WTC11 (cell line): ENCODE measurements around the gene HES4. TPM values are rescaled to one million over a fixed set of nuclear protein-coding genes. Genes with fewer than 3 reads are reported as not detected.

Experiments used
- ATAC-seq: fragments of 200-7000 bp; cut with Tn5 transposase; 2 replicates; pipeline ENCODE4 v1.10.0; 2021; ENCODE audit warnings: mild to moderate bottlenecking, moderate library complexity
- CTCF ChIA-PET: fragments of 300-600 bp; sonication (Branson Sonifier 250); formaldehyde crosslinking; loops from one replicate; lab custom pipeline; 2021; ENCODE audit warnings: antibody characterized with exemption; lab: Charles Lee
- POLR2A ChIA-PET: fragments of 350-600 bp; sonication (Branson Sonifier 250); formaldehyde crosslinking; loops from one replicate; lab custom pipeline; 2021; ENCODE audit warnings: antibody characterized with exemption; lab: Charles Lee
- DNase-seq: peaks from one replicate; pipeline ENCODE4 v3.0.0; 2021; ENCODE audit warnings: low spot score
- H3K27ac Mint-ChIP-seq: 2 replicates; pipeline ENCODE4 v1.8.0; 2021; ENCODE audit warnings: mixed read lengths
- H3K27me3 Mint-ChIP-seq: 2 replicates; pipeline ENCODE4 v1.8.0; 2021; ENCODE audit warnings: low read depth, mild to moderate bottlenecking, moderate library complexity, mixed read lengths
- H3K36me3 Mint-ChIP-seq: 2 replicates; pipeline ENCODE4 v1.8.0; 2021; ENCODE audit warnings: mixed read lengths
- H3K4me1 Mint-ChIP-seq: 2 replicates; pipeline ENCODE4 v1.8.0; 2022; ENCODE audit warnings: mixed read lengths
- H3K4me3 Mint-ChIP-seq: 2 replicates; pipeline ENCODE4 v1.8.0; 2021; ENCODE audit warnings: mild to moderate bottlenecking, moderate library complexity, mixed read lengths
- H3K9me3 Mint-ChIP-seq: 2 replicates; pipeline ENCODE4 v1.8.0; 2021; ENCODE audit warnings: mixed read lengths
- AFF4 ChIP-seq: sonication (generic); formaldehyde crosslinking; IDR thresholded peaks from 2 replicates; pipeline ENCODE4 v1.8.1; 2023; ENCODE audit warnings: mild to moderate bottlenecking, missing genetic modification reagents, borderline replicate concordance
- ARID4B ChIP-seq: sonication (generic); formaldehyde crosslinking; IDR thresholded peaks from 2 replicates; pipeline ENCODE4 v1.8.0; 2023; ENCODE audit warnings: missing genetic modification reagents, mild to moderate bottlenecking, borderline replicate concordance
- ATF1 ChIP-seq: sonication (generic); formaldehyde crosslinking; IDR thresholded peaks from 2 replicates; pipeline ENCODE4 v1.8.1; 2023; ENCODE audit warnings: mild to moderate bottlenecking, moderate library complexity, missing genetic modification reagents
- ATF6 ChIP-seq: sonication (generic); formaldehyde crosslinking; IDR thresholded peaks from 2 replicates; pipeline ENCODE4 v1.8.1; 2023; ENCODE audit warnings: mild to moderate bottlenecking, missing genetic modification reagents
- CREM ChIP-seq: sonication (generic); formaldehyde crosslinking; IDR thresholded peaks from 2 replicates; pipeline ENCODE4 v1.8.1; 2022; ENCODE audit warnings: mild to moderate bottlenecking, missing genetic modification reagents, moderate library complexity
- FOXJ3 ChIP-seq: sonication (generic); formaldehyde crosslinking; IDR thresholded peaks from 2 replicates; pipeline ENCODE4 v1.9.0; 2021; ENCODE audit warnings: missing genetic modification reagents, mild to moderate bottlenecking, borderline replicate concordance
- GABPB1 ChIP-seq: sonication (generic); formaldehyde crosslinking; IDR thresholded peaks from 2 replicates; pipeline ENCODE4 v1.8.1; 2023; ENCODE audit warnings: mild to moderate bottlenecking, missing genetic modification reagents
- JUN ChIP-seq: sonication (generic); formaldehyde crosslinking; IDR thresholded peaks from 2 replicates; pipeline ENCODE4 v1.8.0; 2023; ENCODE audit warnings: mild to moderate bottlenecking, missing genetic modification reagents
- NFATC4 ChIP-seq: fragments of 250-450 bp; sonication (Bioruptor Pico); IDR thresholded peaks from 2 replicates; pipeline ENCODE4 v1.9.0; 2021; ENCODE audit warnings: mild to moderate bottlenecking
- NR1H2 ChIP-seq: sonication (generic); formaldehyde crosslinking; IDR thresholded peaks from 2 replicates; pipeline ENCODE4 v1.9.0; 2021; ENCODE audit warnings: mild to moderate bottlenecking, moderate library complexity, missing genetic modification reagents
- PREB ChIP-seq: sonication (generic); formaldehyde crosslinking; IDR thresholded peaks from 2 replicates; pipeline ENCODE4 v1.8.1; 2022; ENCODE audit warnings: mild to moderate bottlenecking, missing genetic modification reagents, moderate library complexity, borderline replicate concordance
- SP1 ChIP-seq: sonication (generic); formaldehyde crosslinking; conservative IDR thresholded peaks from 2 replicates; pipeline ENCODE4 v1.8.1; 2022; ENCODE audit warnings: missing genetic modification reagents
- TEAD4 ChIP-seq: sonication (generic); formaldehyde crosslinking; IDR thresholded peaks from 2 replicates; pipeline ENCODE4 v1.8.0; 2022; ENCODE audit warnings: mild to moderate bottlenecking, missing genetic modification reagents
- ZMAT4 ChIP-seq: fragments of 250-450 bp; sonication (Bioruptor Pico); IDR thresholded peaks from 2 replicates; pipeline ENCODE4 v1.9.0; 2021; ENCODE audit warnings: mild to moderate bottlenecking
- ZNF232 ChIP-seq: sonication (generic); formaldehyde crosslinking; IDR thresholded peaks from 2 replicates; pipeline ENCODE4 v1.8.0; 2022; ENCODE audit warnings: mild to moderate bottlenecking, missing genetic modification reagents
- ZNF317 ChIP-seq: sonication (generic); formaldehyde crosslinking; IDR thresholded peaks from 2 replicates; pipeline ENCODE4 v1.8.1; 2023; ENCODE audit warnings: low read depth, mild to moderate bottlenecking, moderate library complexity, missing genetic modification reagents, borderline replicate concordance
- ZNF512 ChIP-seq: sonication (generic); formaldehyde crosslinking; IDR thresholded peaks from 2 replicates; pipeline ENCODE4 v1.8.1; 2022; ENCODE audit warnings: missing genetic modification reagents, borderline replicate concordance
- ZSCAN18 ChIP-seq: fragments of 250-450 bp; sonication (Bioruptor Pico); IDR thresholded peaks from 2 replicates; pipeline ENCODE4 v2.1.2; 2022; ENCODE audit warnings: mild to moderate bottlenecking, moderate library complexity
- total RNA-seq: library from RNA; stranded (reverse); gene quantifications from 3 replicates; pipeline ENCODE4 v1.2.3, GENCODE V29; 2021

Gene HES4
- total RNA-seq, 1 experiment from 2014 or later, result 4.5 TPM

GRCh38 chr1:1043921-1044320 lies 44.0 kb upstream of the HES4 start:
- Mint-ChIP-seq H3K9me3 (no peaks in the 10 kb centered on the region), H3K27ac (no peak overlapping the region), H3K36me3 (peaks cover 10% of the 10 kb centered on the region), H3K4me1 (peaks cover 5% of the 10 kb centered on the region), H3K4me3 (no peak overlapping the region), H3K27me3 (peaks cover 13% of the 10 kb centered on the region)
- ATAC-seq, result no peak
- no peak for TF ChIP-seq ATF1 (CRISPR knock-in tag)
- no peak for TF ChIP-seq SP1 (CRISPR knock-in tag)
- no peak for TF ChIP-seq ZMAT4 (CRISPR knock-in tag)
- no peak for TF ChIP-seq TEAD4 (CRISPR knock-in tag)
- TF ChIP-seq AFF4 (CRISPR knock-in tag), result no peak
- TF ChIP-seq ZNF232 (CRISPR knock-in tag), result no peak
- TF ChIP-seq NFATC4 (CRISPR knock-in tag), result no peak
- TF ChIP-seq CREM (CRISPR knock-in tag), result no peak
- TF ChIP-seq ARID4B (CRISPR knock-in tag), result no peak
- no peak for TF ChIP-seq ZNF512 (CRISPR knock-in tag)
- TF ChIP-seq GABPB1 (CRISPR knock-in tag), result no peak
- TF ChIP-seq ZNF317 (CRISPR knock-in tag), result no peak
- TF ChIP-seq ZSCAN18 (CRISPR knock-in tag), result no peak
- no peak for TF ChIP-seq PREB (CRISPR knock-in tag)
- no peak for TF ChIP-seq FOXJ3 (CRISPR knock-in tag)
- TF ChIP-seq NR1H2 (CRISPR knock-in tag), result no peak
- TF ChIP-seq JUN (CRISPR knock-in tag), result no peak
- no peak for TF ChIP-seq ATF6 (CRISPR knock-in tag)
- DNase-seq, result no peak
- CTCF ChIA-PET, result interaction anchor here (1.5 kb wide), 1 partner anchor 20 kb away, joined by 4 read pairs; no protein-coding TSS in a partner anchor
- POLR2A ChIA-PET, result no interaction called here
